HG02571 (cell line): Measurements from ENCODE around the gene PDE4C.

Source experiments
- ATAC-seq: cut with Tn5 transposase; IDR thresholded peaks from one replicate; pipeline ENCODE4 v1.9.1; 2021; ENCODE audit warnings: mild to moderate bottlenecking, moderate library complexity; ENCODE audit not compliant: unreplicated experiment

Gene PDE4C

DNA sequence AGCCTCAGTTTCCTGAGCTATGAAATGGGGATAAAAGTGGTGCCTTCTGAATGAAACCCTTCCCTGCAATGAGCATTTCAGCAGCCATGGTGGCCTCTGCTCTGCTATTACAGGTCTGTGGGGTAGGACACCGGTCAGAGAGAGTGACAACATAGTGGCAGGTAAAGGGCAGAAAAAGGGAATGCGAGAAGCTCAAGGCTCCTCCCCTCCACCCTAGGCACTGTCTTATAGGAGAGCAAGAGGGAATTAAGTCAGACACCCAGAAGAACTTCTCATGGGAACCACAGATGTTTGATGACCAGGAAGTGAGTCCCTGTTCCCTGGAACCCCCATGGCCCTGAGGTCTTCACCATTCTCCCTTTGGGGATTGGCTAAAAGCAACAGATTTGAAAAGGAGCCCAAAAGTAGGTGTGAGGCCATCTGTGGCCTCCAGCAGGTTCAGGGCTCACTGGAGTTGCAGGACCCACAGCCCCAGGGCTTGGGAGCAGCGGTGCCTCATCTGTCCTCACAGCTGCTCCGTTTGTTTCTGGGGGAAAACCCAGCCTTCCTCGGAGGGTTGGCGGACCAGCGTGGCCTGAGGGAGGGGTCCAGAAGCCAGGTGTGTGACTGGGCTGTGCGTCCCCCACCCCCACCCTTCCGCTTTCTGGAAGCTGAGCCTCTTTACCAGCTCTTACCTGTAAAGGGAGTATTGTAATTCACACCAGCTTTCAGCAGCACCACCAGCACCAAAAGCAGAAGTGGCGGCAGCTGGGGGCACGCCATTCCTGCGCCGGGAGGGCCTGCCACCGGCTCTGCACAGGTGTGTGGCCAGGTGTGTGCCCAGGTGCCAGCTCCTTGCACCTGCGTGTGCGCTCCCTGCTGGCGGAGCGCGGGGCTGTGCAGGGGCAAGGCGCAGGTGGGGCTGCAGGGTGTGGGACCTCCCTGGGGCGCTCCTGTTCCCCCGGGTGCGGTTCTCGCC is 28.6 kb upstream of the PDE4C start:
- no peak for ATAC-seq

DNA sequence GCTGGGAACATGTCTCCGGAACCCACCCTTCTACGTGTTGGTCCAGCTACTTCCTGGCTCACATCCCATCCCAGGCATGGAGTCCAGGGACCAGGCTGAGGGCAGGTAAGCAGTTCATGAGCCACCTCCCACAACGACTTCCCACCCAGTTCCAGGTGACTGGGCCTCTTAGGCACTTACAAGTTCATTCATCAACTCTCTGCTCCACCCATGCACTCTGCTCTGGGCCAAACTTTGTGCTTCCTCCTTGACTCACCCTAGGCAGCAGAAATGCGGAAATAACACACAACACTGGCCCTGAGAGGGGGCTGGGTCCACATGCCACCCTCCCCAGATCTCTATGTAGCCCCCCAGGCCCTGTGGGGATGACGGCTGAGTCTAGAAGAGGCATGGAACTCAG is 27.5 kb upstream of the PDE4C start:
- ATAC-seq, result no peak

DNA sequence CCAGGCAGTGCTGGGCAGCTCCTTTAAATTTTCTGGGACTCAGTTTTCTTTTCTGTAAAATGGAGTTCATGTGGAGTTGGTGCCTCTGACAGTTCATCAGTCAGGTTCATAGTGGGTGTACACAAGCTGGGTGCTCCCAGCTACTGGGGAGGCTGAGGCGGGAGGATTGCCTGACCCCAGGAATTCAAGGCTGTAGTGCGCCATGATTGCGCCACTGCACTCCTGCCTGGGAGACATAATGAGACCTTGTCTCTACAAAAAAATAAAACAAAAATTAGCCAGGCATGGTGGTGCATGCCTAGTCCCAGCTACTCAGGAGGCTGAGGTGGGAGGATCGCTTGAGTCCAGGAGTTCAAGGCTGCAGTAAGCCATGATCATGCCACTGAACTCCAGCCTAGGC is 26.9 kb upstream of the PDE4C start:
- ATAC-seq, result no peak

DNA sequence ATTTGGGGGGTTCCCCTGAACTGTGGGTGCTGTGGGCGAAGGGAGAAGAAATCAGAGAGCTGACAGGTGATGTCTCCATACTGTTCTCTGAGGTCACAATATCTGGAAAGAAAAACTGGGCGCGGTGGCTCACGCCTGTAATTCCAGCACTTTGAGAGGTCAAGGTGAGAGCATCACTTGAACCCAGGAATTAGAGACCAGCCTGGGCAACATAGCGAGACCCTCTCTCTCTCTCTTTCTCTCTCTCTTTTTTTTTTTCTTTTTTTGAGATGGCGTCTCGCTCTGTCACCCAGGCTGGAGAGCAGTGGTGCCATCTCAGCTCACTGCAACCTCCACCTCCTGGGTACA is 26.1 kb upstream of the PDE4C start:
- ATAC-seq, result no peak

DNA sequence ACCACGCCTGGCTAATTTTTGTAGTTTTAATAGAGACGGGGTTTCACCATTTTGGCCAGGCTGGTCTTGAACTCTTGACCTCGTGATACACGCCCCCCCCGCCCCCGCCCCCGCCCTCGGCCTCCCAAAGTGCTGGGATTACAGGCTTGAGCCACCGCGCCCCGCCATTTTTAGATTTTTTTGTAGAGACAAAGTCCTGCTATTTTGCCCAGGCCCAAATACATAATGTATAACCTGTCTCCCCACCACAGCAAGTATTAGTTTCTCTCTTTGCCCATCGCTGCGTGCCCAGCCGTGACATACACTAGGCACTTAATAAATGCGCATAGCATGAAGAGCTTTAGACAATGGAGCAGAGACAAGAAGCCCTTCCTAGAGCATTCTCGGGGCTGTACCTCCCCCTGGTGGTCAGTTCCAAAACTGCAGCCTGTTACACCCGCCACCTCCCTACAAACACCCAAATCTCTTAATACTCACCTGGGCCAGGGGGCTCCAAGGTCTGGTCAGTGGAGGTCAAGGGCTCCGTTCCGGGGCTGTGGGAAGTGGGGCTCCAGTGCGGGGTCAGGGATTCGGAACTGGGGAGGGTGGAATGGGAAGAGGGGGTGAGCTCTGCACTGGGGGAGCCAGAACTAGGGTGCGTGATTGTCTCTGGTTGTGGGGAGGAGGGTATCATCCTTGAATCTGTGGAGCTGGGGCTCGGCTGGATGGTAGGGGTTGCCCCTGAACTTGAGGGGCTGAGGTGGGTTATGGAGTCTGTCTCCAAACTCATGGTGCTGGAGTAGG is 25.5 kb upstream of the PDE4C start:
- ATAC-seq, result no peak

DNA sequence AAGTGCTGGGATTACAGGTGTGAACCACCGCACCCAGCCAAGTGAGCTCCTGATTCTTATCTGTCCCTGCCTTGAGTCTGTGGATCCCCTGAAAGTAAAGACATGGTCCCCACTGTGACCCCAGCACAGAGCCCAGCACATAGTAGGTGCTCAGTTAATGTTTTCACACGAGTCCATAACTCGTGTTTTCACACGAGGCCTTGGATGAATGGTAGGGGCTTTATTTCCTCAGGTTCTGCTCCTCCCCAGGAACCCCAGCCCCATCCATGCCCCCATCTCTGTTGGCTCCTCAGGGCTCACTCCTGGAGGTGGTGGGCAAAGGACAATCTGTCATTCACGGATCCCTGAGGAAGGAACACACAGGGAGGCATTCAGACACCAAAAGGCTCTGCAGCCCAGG is 23.6 kb upstream of the PDE4C start:
- no peak for ATAC-seq

DNA sequence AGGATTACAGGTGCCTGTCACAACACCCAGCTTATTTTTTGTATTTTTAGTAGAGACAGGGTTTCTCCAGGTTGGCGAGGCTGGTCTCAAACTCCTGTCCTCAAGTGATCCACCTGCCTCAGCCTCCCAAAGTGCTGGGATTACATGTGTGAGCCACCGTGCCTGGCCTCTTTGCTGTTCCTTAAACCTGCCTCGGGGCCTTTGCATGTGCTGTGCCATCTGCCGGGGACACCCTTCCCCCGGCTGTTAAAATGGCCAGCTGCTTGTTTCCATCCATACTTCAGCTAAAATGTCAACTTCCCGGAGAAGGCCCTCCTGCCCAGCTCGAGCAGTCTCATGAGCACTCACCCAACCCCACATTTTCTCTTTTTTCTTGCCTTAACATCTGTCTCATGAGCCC is 19.1 kb upstream of the PDE4C start:
- no peak for ATAC-seq

DNA sequence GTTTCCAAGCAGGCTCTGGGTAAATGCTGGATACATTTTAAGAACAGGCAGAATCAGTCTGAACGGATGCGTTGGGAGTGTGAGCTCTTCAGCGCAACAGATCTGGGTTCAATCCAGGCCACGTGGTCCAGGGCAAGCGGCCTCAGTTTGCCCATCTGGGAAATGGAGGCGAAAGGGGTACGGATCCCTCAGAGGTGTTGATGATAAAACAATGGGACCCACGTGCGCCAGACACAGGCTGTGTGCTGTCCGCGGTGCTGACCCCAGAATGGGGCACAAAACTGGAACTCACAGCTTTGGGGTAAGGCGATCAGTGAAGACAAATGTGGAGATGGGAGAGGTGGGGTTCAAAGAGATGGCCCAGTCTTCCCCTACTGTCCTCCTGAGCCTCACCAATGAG is 13.1 kb upstream of the PDE4C start:
- no peak for ATAC-seq

DNA sequence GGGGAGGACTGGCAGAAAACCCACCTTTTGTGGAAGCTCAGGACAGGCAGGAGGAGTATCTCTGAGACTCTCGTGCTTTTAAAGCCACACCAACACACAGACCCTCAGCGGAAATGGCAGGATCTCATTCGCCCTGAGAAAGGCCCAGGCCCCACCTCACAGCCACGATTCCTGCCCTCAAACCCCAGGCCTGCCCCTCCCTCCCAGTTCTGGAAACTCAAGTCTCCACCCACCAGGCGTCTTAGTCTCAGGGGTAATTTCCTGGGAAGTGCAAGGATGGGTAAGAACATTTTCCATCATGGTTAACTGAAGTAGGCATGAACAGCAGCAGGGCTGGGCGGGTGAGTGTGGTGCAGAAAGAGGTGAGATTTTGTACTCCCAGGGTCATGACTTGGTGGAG is 8.0 kb upstream of the PDE4C start:
- ATAC-seq, result no peak

DNA sequence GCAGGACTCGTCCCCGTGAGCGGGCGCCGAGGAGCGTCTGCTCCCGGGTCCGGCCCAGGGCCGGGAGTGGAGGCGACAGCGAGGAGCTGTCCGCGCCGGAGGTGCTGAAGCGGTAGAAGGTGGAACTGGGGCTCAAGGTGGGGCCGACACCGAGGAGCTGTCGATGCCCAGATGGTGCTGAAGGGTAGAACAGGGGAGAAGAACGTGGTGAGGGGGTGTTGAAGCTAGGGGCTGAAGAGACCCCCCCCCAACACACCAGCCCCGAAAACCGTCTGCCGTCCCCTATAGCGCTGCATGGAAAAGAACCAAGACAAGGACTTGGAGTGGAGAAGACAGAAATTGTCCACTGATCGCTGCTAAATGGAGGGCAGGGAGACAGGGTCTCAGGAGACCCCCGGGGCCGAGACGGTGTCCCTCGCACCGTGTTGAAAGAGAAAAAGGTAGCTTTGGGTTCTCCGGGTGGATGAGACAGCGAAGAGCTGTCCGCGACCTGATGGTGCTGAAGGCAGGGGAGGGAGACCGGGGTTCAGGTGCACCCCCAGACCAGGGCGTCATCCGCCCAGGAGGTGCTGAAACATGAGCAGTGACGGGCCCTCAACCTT is 7.1 kb upstream of the PDE4C start:
- no peak for ATAC-seq

DNA sequence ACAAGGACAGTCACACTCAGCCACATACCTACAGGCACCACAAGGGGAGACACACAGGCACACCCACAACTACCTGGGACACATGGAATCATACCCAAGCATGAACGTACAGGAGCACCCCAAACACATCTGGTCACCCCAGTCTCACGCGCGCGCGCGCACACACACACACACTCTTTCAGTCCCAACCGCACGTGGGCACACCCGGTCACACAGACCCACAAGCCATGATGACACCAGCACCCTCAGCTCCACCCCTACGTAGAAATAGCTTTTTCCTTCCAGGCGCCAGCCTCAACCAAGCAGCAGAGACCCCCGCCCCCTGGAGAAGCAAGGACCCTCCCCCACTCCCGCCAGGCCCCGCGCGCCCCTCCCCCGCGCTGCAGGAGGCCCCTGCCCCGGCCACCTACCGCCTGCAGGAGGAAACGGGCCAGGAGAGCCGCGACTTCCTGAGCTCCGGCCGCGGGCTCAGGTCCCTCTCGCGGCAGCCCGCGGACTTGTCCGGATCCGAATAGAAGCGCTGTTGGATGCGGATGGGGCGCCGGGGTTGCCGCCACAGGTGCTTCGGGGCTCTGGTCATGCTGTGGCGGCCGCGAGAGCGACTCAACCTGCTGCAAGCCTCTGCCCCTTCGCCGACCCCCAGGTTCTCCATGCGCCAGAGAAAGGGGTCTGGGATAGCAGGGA is 6.4 kb upstream of the PDE4C start:
- no peak for ATAC-seq

DNA sequence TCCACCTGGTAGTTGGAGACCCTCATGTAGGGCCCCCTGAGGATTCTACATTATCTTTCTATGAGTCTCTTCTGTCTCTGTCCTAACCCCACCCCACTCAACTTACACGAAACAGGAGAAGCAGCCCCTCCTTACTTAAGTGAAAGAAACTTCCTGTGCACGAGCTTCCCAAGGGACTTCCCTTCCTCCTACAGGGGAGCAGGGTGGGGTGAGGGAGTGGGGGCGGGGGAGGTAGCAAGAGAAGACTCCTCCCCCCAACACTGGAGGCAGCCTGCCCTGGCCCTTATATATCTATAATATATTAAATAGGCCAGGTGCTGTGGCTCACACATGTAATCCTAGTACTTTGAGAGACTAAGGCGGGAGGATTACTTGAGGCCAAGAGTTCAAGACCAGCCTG is 5.5 kb upstream of the PDE4C start:
- ATAC-seq, result no peak

DNA sequence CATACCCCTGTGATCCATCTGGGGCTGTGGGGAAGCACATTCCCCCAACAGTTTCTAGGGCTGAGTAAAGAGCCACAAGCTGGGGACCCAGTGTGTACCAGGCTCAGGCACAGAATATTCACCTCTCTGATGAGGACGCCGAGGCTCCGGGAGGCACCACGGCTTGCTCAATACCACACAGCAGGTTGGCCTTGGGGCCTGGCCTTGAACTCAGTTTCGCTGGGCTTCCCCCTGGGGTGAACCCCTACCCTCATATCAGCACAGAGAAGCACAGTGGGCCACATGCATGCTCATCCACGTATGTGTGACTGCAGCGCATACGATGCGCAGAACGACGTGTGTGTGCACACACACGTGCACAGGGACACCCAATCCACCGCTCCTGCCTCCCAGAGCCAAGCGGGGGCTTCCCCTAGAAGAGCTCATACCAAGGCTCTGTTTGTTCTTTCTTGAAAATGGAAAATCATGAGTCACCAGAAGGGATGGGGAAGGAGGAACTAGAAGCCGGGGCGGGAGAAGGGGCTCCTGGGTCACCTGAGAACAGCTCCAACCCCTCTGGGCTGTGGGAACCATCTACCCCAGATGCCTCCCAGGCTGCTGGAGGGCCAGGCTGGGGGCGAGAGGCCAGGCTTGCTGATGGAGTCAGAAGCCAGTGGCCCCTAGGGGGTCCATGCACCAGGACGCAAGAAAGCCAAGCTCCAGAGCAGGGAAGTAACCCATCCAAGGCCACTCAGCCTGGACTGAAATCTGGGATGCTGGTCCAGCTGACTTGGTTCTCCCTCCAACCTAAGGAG is 4.9 kb upstream of the PDE4C start:
- ATAC-seq, result no peak

DNA sequence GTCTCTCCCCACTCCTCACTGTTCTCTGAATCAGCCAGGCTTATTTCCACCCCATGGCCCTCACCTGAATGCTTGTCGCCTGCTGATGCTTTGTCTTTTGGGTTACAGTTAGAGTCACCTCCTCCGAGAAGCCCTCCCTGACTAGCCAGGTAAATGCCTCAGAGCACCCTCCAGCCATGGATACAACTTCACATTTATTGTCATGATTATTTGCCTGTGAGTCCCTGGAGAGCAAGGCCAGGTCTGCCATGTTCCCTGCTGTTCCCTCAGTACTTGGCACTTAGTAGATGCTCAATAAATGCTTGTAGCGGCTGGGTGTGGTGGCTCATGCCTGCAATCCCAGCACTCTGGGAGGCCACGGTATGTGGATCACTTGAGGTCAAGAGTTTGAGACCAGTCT is 3.7 kb upstream of the PDE4C start:
- ATAC-seq, result no peak

DNA sequence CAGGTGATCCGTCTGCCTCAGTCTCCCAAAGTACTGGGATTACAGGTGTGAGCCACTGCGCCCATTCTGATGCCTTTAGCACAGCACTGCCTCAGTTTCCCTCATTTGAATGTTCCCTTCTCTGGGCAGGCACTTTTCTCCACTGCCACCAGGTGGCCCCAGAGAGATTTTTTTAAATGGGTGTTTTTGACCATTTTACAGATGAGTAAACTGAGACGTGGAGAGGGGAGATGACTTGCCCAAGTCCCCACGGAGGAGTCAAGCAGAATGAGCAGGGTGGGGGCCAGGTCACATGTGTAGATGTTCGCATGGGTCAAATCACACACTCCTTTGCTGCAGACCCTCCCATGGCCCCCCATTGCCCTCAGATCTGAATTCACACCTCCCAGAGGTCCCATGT is 3.2 kb upstream of the PDE4C start:
- ATAC-seq, result no peak

DNA sequence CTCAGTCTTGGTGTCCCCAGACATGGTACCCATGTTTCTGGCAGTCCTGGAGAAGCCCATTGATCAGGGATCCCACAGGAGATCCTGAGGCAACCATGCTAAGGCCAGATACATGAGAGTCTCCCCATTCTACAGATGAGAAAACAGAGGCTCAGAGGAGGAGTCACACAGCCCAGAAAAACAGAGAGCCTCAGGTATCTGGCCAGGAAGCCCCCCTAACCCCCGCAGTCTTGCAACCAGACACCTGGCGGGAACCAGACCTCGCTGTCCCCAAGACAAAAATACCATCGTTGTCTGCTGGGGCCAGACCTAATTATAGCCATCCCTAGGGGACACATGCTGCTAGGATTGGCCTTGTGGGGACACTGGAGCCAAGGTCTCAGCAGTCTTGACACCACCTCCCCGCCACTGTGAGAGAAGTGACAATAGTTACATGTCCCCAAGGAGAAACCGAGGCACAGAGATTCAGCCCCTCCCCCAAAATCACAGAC is 1.6 kb upstream of the PDE4C start:
- no peak for ATAC-seq

DNA sequence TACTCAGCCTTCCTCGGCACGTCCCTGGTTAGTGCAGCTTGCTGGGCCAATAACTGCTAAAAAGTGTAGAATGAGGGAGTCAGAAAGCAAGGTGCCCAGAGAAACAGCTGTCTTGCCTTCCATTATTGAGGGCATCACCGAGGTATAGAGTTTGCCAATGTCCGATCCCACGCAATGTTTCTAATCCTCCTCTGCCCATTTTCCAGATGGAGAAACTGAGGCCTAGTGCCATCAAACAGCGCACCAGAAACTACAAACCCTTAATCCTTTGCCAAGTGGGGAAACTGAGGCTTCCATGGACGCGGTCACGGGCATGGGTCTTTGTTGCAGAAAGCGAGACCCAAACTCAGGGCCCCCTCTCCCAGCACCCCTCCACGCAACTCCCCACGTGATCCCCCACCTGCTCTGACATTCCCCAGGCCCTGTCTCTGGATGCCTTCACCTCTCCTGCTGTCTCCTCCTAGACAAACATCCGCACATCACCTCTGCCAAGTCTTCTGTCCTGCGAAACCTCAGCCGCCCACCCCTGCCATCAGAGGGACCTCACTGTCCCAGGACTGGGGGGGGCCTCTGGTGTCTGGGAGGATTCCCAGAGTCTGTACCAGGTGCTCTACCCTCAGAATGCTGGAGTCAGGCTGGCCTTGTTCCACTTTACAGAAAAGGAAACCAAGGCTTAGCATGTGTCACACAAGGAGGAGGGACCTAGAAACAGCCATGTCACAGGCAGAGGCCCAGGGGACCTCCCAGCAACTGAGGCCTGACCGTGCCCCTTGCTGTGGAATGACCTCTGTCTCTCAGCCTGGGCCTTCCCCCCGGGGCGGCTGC is 930 bp upstream of the PDE4C start:
- no peak for ATAC-seq

DNA sequence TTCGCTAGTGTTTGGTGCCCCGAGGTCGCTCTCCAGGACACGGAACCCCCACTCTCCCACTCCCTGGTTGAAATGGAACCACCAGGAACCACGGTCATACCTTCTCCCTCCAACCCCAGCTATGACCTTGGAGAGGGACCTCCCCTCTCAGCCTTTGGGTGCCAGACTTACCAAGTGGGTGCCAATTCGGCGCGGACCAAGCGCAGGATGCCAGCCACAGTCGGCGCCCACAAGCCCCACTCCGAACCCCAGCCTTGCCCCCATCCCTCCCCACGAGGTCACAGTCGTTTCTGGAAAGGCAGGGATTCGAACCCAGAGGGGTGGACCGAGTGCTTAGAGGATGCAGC is 910 bp downstream of the PDE4C start:
- ATAC-seq, result no peak

DNA sequence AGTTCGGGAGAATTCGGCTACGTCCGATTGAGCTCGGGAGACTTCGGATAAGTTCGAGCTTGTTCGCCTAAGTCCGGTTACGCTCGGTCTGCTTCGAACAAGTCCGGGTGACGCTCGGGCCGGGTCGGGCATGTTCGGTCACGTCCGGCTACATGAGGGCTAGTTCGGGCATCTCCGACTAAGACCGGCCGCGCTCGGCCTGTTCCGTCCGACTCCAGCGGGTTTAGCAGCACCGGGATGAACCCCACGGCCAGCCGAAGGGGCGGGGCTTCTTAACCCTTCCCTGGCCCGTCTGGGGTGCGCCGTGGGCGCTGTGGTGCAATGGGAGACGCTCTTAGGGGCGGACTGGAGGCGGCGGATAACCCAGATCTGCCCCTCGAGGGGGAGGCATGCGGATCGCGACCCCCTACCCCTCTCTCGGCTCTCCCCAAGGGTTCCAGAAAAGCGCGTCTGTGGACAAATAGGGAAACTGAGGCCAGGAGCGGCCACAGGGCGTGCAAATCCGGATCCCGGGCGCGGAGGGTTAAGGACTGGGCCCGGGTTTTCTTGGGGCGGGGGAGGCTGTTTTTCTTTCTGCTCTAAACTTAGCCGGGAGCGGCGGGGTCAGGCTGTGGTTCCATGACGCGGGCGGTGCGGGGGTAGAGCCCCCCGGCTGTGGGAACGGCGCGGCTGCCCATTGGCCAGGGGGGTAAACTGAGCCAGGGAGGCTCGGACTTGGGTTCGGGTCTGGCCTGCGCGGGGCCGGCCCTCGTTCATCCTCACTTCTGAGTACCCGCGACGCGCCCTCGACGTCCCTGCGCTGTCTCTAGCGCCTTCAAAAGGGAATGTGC is 1.5 kb downstream of the PDE4C start:
- peak; percentile 85 for ATAC-seq
